Measurements from ENCODE around the gene AVPI1. TPM values are rescaled to one million over a fixed set of nuclear protein-coding genes. Genes with fewer than 3 reads are reported as not detected.

Gene AVPI1
- total and polyA plus RNA-seq, 2 of the 13 experiments (the other 11 are each of a cell fraction or from before 2014, with no cell fraction given), result 39.8 to 61.2 TPM

- TF ChIP-seq, protein P1, sequence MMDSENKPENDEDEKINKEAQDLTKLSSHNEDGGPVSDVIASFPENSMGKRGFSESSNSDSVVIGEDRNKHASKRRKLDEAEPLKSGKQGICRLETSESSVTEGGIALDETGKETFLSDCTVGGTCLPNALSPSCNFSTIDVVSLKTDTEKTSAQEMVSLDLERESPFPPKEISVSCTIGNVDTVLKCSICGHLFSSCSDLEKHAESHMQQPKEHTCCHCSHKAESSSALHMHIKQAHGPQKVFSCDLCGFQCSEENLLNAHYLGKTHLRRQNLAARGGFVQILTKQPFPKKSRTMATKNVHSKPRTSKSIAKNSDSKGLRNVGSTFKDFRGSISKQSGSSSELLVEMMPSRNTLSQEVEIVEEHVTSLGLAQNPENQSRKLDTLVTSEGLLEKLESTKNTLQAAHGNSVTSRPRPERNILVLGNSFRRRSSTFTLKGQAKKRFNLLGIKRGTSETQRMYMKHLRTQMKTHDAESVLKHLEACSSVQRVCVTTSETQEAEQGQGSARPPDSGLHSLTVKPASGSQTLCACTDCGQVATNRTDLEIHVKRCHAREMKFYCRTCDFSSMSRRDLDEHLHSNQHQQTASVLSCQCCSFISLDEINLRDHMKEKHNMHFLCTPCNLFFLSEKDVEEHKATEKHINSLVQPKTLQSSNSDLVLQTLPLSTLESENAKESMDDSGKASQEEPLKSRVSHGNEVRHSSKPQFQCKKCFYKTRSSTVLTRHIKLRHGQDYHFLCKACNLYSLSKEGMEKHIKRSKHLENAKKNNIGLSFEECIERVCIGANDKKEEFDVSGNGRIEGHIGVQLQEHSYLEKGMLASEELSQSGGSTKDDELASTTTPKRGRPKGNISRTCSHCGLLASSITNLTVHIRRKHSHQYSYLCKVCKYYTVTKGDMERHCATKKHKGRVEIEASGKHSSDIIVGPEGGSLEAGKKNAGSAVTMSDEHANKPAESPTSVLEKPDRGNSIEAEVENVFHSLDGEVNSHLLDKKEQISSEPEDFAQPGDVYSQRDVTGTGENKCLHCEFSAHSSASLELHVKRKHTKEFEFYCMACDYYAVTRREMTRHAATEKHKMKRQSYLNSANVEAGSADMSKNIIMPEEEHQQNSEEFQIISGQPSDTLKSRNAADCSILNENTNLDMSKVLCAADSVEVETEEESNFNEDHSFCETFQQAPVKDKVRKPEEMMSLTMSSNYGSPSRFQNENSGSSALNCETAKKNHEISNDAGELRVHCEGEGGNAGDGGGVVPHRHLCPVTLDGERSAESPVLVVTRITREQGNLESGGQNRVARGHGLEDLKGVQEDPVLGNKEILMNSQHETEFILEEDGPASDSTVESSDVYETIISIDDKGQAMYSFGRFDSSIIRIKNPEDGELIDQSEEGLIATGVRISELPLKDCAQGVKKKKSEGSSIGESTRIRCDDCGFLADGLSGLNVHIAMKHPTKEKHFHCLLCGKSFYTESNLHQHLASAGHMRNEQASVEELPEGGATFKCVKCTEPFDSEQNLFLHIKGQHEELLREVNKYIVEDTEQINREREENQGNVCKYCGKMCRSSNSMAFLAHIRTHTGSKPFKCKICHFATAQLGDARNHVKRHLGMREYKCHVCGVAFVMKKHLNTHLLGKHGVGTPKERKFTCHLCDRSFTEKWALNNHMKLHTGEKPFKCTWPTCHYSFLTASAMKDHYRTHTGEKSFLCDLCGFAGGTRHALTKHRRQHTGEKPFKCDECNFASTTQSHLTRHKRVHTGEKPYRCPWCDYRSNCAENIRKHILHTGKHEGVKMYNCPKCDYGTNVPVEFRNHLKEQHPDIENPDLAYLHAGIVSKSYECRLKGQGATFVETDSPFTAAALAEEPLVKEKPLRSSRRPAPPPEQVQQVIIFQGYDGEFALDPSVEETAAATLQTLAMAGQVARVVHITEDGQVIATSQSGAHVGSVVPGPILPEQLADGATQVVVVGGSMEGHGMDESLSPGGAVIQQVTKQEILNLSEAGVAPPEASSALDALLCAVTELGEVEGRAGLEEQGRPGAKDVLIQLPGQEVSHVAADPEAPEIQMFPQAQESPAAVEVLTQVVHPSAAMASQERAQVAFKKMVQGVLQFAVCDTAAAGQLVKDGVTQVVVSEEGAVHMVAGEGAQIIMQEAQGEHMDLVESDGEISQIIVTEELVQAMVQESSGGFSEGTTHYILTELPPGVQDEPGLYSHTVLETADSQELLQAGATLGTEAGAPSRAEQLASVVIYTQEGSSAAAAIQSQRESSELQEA (CRISPR knock-in tag; IDR thresholded peaks at IDR 0.05; ENCODE audit: not compliant biosample characterization), result no peak
- TF ChIP-seq ERF (CRISPR knock-in tag; IDR thresholded peaks at IDR 0.05), result 0 out of 2 replicates have a peak, but pooled peaks have one; percentile 35
- no peak for TF ChIP-seq EEA1 (CRISPR knock-in tag; IDR thresholded peaks at IDR 0.05; ENCODE audit: borderline replicate concordance)
- 0 out of 2 replicates have a peak, but pooled peaks have one; percentile 17 for TF ChIP-seq SALL1 (CRISPR knock-in tag; IDR thresholded peaks at IDR 0.05)
- no peak for TF ChIP-seq ZNF749 (CRISPR knock-in tag; IDR thresholded peaks at IDR 0.05; ENCODE audit: borderline replicate concordance)
- no peak for TF ChIP-seq ZSCAN31 (CRISPR knock-in tag; IDR thresholded peaks at IDR 0.05; ENCODE audit: low read depth)
- TF ChIP-seq, protein P2, sequence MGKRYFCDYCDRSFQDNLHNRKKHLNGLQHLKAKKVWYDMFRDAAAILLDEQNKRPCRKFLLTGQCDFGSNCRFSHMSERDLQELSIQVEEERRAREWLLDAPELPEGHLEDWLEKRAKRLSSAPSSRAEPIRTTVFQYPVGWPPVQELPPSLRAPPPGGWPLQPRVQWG (CRISPR knock-in tag; IDR thresholded peaks at IDR 0.05; ENCODE audit: borderline replicate concordance, low read depth), result no peak
- TF ChIP-seq STAT6 (CRISPR knock-in tag; IDR thresholded peaks at IDR 0.05; ENCODE audit: borderline replicate concordance), result no peak
- peak; percentile 20; the same call in 1 of the 2 replicates for TF ChIP-seq IKZF5 (CRISPR knock-in tag; IDR thresholded peaks at IDR 0.05)
- TF ChIP-seq, protein P3, sequence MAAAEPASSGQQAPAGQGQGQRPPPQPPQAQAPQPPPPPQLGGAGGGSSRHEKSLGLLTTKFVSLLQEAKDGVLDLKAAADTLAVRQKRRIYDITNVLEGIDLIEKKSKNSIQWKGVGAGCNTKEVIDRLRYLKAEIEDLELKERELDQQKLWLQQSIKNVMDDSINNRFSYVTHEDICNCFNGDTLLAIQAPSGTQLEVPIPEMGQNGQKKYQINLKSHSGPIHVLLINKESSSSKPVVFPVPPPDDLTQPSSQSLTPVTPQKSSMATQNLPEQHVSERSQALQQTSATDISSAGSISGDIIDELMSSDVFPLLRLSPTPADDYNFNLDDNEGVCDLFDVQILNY (CRISPR knock-in tag; conservative IDR thresholded peaks at IDR 0.05), result no peak
- no peak for TF ChIP-seq ZNF225 (CRISPR knock-in tag; IDR thresholded peaks at IDR 0.05)
- TF ChIP-seq CBX1 (IDR thresholded peaks at IDR 0.05; ENCODE audit: low read depth), result no peak
- no peak for TF ChIP-seq ZNF660 (CRISPR knock-in tag; IDR thresholded peaks at IDR 0.05; ENCODE audit: borderline replicate concordance, low read depth)
These were observed 10.1 kb downstream of the AVPI1 start (continued) for GRCh38 chr10:97676770-97677581.

Measured in HepG2 (cell line).